Upper lobe of right lung (tissue), 1 donor: ENCODE results near the gene LDB2. TPM values are rescaled to one million over a fixed set of nuclear protein-coding genes. Genes with fewer than 3 reads are reported as not detected.

Experiments used
- ATAC-seq: fragments of 200-7000 bp; cut with Tn5 transposase; one replicate; pipeline ENCODE4 v1.9.1; 2020; ENCODE audit warnings: mild to moderate bottlenecking, moderate library complexity
- DNase-seq: peaks from one replicate; pipeline ENCODE4 v3.0.0-alpha.2; 2020
- H3K27ac ChIP-seq: fragments of 200-600 bp; one replicate; pipeline ENCODE4 v1.8.0; 2022
- H3K27me3 ChIP-seq: fragments of 200-600 bp; one replicate; pipeline ENCODE4 v1.8.0; 2022; ENCODE audit warnings: mild to moderate bottlenecking
- H3K36me3 ChIP-seq: fragments of 200-600 bp; one replicate; pipeline ENCODE4 v1.8.0; 2022
- H3K4me1 ChIP-seq: fragments of 200-600 bp; one replicate; pipeline ENCODE4 v1.8.0; 2022
- H3K4me3 ChIP-seq: fragments of 200-600 bp; one replicate; pipeline ENCODE4 v1.8.0; 2022; ENCODE audit warnings: mild to moderate bottlenecking
- H3K9me3 ChIP-seq: fragments of 200-600 bp; one replicate; pipeline ENCODE4 v1.8.0; 2022
- CTCF ChIP-seq: fragments of 200-600 bp; IDR thresholded peaks from one replicate; pipeline ENCODE4 v1.8.0; 2022; ENCODE audit warnings: antibody characterized with exemption
- intact Hi-C: fragments of 100-400 bp; cut with DNase I; formaldehyde crosslinking; loops from one replicate; pipeline ENCODE4 v1.11.0; 2022
- total RNA-seq: library from RNA; stranded (reverse); fragmentation: NEBNext Ultra II Directional; extraction: Animal tissue kit (Norgen Biotek cat#: 25700); gene quantifications from one replicate; pipeline ENCODE4 v1.2.1, GENCODE V29; 2021
- donor health status: DM: no; HTN: yes; CAD: no; lungs with severe emphysema.

LDB2 gene
- total RNA-seq, 1 donor from 2014 or later = 139 TPM

GRCh38 chr4:16739997-16740624 lies 158.3 kb downstream of the LDB2 start:
- H3K27ac ChIP-seq = no peak overlapping the region
- no peak for DNase-seq
- TF ChIP-seq CTCF = no peak
- ATAC-seq = no peak
- H3K4me1 ChIP-seq = no peaks in the 10 kb centered on the region
- intact Hi-C loops = no loop called here
- H3K4me3 ChIP-seq = no peak overlapping the region
- no peaks in the 10 kb centered on the region for H3K9me3 ChIP-seq
- H3K36me3 ChIP-seq = no peaks in the 10 kb centered on the region
- no peaks in the 10 kb centered on the region for H3K27me3 ChIP-seq

DNA sequence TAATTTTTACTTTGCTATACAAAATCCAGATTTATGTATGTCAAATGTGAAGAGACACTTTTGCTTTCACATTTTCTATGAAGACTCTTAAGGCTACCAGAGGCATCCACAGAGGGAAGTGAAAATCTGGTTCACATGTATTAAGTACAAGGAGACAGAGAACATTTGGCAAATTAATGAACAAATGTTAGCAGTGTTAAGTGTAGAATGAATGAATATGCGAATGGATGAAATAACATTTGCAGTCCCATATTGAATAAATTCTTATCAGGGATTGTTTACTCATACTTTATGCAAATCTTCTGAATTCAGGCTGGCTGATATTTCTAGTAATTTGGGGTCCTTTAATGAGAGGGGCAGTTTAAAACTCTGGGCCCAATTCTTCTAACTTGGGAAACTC lies 159.9 kb downstream of the LDB2 start:
- ATAC-seq (no peak), DNase-seq (no peak)
- Histone ChIP-seq H3K36me3 (no peaks in the 10 kb centered on the region), H3K4me3 (no peak overlapping the region), H3K4me1 (no peaks in the 10 kb centered on the region), H3K27me3 (no peaks in the 10 kb centered on the region), H3K27ac (no peak overlapping the region), H3K9me3 (no peaks in the 10 kb centered on the region)
- TF ChIP-seq CTCF = no peak
- intact Hi-C loops = no loop called here

GRCh38 chr4:16733509-16733908 lies 164.9 kb downstream of the LDB2 start:
- H3K27me3 ChIP-seq = no peaks in the 10 kb centered on the region
- no peak for TF ChIP-seq CTCF
- no peaks in the 10 kb centered on the region for H3K9me3 ChIP-seq
- H3K27ac ChIP-seq = no peak overlapping the region
- H3K4me1 ChIP-seq = no peaks in the 10 kb centered on the region
- DNase-seq (no peak), ATAC-seq (no peak)
- H3K36me3 ChIP-seq = no peaks in the 10 kb centered on the region
- intact Hi-C loops = no loop called here
- no peak overlapping the region for H3K4me3 ChIP-seq

DNA sequence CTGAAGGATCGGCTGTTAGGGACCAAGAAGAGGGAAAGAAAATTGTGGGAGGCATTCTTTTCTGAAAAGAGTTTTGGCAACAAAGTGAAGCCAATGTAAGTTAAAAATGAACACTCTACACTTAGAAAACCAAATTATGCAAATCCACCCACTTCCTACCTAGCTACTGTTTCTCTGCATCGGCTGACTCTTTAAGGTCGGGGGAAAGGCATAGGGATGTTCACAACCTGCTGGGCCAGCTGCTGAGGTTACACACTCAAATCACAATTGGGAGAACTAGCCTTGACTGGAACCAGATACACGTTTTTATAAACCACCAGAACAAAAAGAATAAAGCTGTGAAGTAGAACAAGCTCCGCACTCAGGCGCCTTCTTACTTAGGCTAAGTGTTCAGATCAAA lies 165.7 kb downstream of the LDB2 start:
- intact Hi-C loops = no loop called here

DNA sequence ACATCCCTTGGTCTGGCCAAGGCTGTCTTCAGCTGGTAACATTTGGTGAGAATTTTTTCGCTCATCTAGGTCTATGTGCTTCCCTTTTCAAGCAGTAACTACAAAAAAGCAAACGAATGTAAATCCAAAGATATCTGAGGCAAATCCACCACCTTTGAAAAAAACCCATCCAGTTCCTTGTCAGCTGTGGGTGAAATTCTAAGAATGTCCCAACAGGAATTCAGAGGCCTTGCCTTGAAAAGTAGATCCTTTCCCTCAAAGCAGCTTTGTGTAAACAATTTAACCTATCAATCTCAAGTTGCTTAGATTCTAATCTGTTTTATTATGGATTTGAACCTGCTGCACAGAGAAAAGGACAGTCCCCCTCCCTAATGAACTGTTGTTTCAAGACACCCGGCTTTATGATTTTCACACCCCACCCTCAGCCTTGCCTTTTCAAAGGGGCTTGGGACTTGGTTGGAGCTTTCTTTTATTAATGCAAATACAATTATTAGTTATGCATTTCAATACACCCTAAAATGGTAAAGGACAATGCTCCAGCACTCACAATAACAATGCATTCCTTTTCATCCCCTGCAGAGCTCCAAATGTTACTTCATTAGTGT lies 166.6 kb downstream of the LDB2 start:
- ATAC-seq (no peak), DNase-seq (no peak)
- no peaks in the 10 kb centered on the region for H3K27me3 ChIP-seq
- no peaks in the 10 kb centered on the region for H3K36me3 ChIP-seq
- no peak overlapping the region for H3K27ac ChIP-seq
- H3K9me3 ChIP-seq = no peaks in the 10 kb centered on the region
- H3K4me3 ChIP-seq = no peak overlapping the region
- no peaks in the 10 kb centered on the region for H3K4me1 ChIP-seq
- TF ChIP-seq CTCF = no peak
- intact Hi-C loops = no loop called here

More for the DNA sequence above, 165.7 kb downstream of the LDB2 start:
- no peak for DNase-seq
- ATAC-seq = no peak
- Histone ChIP-seq H3K4me1 (no peaks in the 10 kb centered on the region), H3K9me3 (no peaks in the 10 kb centered on the region), H3K27me3 (no peaks in the 10 kb centered on the region), H3K36me3 (no peaks in the 10 kb centered on the region), H3K27ac (no peak overlapping the region), H3K4me3 (no peak overlapping the region)
- no peak for TF ChIP-seq CTCF
